Transverse colon (tissue), 3 donors: ENCODE results near the gene ACADM.

Source experiments
- POLR2A ChIP-seq: fragments of 450-650 bp; IDR thresholded peaks from one replicate; pipeline ENCODE4 v1.6.1; 2016; ENCODE audit warnings: antibody characterized with exemption, mild to moderate bottlenecking, moderate library complexity
- TF ChIP-seq, protein P1 (sequence below), 5 experiments: fragments of 200-600 bp in 3 of 5; fragments of 450-650 bp in 2 of 5; sonication (generic) in 3 of 5; IDR thresholded peaks; 1 replicate in 2 of 5; 2 replicates in 3 of 5; pipeline ENCODE4 v1.5.1; 2016 to 2017; ENCODE audit warnings: antibody characterized with exemption in 5 of 5, inconsistent platforms in 3 of 5, mild to moderate bottlenecking in 2 of 5, moderate library complexity in 1 of 5

DNA sequence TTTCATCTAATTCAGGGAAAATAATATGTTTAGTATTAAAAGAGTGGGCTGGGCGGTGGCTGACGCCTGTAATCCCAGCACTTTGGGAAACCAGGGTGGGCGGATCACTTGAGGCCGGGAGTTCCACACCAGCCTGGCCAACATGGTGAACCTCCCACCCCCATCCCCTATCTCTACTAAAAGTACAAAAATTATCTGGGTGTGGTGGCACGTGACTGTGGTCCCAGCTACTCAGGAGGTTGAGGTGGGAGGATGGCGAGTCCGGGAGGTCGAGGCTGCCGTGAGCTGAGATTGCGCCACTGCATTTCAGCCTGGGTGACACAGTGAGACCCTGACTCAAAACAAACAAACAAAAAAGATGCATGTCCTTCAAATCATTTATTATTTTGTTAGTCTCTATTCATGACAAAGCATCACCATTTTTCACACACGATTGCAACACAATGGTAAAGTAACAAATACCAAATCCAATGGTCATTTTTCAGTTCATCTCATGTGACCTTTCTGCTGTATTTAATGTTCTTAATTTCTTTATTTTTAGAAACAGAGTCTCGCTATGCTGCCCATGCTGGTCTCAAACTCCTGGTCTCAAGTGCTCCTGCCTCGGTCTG lies 73.2 kb downstream of the ACADM start:
- TF ChIP-seq, protein P1, sequence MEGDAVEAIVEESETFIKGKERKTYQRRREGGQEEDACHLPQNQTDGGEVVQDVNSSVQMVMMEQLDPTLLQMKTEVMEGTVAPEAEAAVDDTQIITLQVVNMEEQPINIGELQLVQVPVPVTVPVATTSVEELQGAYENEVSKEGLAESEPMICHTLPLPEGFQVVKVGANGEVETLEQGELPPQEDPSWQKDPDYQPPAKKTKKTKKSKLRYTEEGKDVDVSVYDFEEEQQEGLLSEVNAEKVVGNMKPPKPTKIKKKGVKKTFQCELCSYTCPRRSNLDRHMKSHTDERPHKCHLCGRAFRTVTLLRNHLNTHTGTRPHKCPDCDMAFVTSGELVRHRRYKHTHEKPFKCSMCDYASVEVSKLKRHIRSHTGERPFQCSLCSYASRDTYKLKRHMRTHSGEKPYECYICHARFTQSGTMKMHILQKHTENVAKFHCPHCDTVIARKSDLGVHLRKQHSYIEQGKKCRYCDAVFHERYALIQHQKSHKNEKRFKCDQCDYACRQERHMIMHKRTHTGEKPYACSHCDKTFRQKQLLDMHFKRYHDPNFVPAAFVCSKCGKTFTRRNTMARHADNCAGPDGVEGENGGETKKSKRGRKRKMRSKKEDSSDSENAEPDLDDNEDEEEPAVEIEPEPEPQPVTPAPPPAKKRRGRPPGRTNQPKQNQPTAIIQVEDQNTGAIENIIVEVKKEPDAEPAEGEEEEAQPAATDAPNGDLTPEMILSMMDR (IDR thresholded peaks at IDR 0.05), result no peak
- TF ChIP-seq POLR2A, result no peak
